Hepatocyte (in vitro differentiated cells): ENCODE data around the gene BCAN. TPM values are rescaled to one million over a fixed set of nuclear protein-coding genes. Genes with fewer than 3 reads are reported as not detected.

Experiments used
- DNase-seq: peaks from one replicate; pipeline ENCODE4 v3.0.0-alpha.2; 2016; ENCODE audit warnings: low spot score
- H2AFZ ChIP-seq: fragments of 200-600 bp; sonication (generic); 2 replicates; pipeline ENCODE4 v1.6.0; 2016; ENCODE audit warnings: antibody characterized with exemption, mild to moderate bottlenecking
- H3K27ac ChIP-seq: fragments of 200-600 bp; sonication (generic); 2 replicates; pipeline ENCODE4 v1.5.1; 2016; ENCODE audit warnings: mild to moderate bottlenecking
- H3K27me3 ChIP-seq: fragments of 200-600 bp; sonication (generic); 2 replicates; pipeline ENCODE4 v1.6.1; 2016
- H3K36me3 ChIP-seq: fragments of 200-600 bp; sonication (generic); replicated peaks from 2 replicates; pipeline ENCODE4 v1.5.1; 2016; ENCODE audit warnings: low read depth; ENCODE audit not compliant: insufficient read depth
- H3K4me1 ChIP-seq: fragments of 200-600 bp; sonication (generic); 2 replicates; pipeline ENCODE4 v1.5.1; 2016; ENCODE audit warnings: mild to moderate bottlenecking, moderate library complexity; ENCODE audit not compliant: insufficient read depth
- H3K4me2 ChIP-seq: fragments of 200-600 bp; sonication (generic); 2 replicates; pipeline ENCODE4 v1.6.0; 2016
- H3K4me3 ChIP-seq: fragments of 200-600 bp; sonication (generic); 2 replicates; pipeline ENCODE4 v1.5.1; 2016; ENCODE audit warnings: mild to moderate bottlenecking
- H3K79me2 ChIP-seq: fragments of 200-600 bp; sonication (generic); 2 replicates; pipeline ENCODE4 v1.6.0; 2017; ENCODE audit warnings: mild to moderate bottlenecking
- H3K9me2 ChIP-seq: fragments of 200-600 bp; sonication (generic); replicated peaks from 2 replicates; pipeline ENCODE4 v1.6.0; 2017; ENCODE audit warnings: mild to moderate bottlenecking; ENCODE audit not compliant: insufficient read depth
- H3K9me3 ChIP-seq: fragments of 200-600 bp; sonication (generic); 2 replicates; pipeline ENCODE4 v1.5.1; 2016; ENCODE audit warnings: low read depth, mild to moderate bottlenecking
- H4K20me1 ChIP-seq: fragments of 200-600 bp; sonication (generic); 2 replicates; pipeline ENCODE4 v1.6.0; 2016; ENCODE audit warnings: mild to moderate bottlenecking; ENCODE audit not compliant: insufficient read depth, poor library complexity, severe bottlenecking
- CTCF ChIP-seq: fragments of 200-600 bp; sonication (generic); IDR thresholded peaks from 2 replicates; pipeline ENCODE4 v1.5.1; 2016; ENCODE audit warnings: antibody characterized with exemption, mild to moderate bottlenecking; ENCODE audit not compliant: poor library complexity
- EZH2 ChIP-seq: fragments of 200-600 bp; sonication (generic); IDR thresholded peaks from 2 replicates; pipeline ENCODE4 v1.6.1; 2016; ENCODE audit warnings: antibody characterized with exemption, mild to moderate bottlenecking, borderline replicate concordance
- EZH2phosphoT487 ChIP-seq: fragments of 200-600 bp; sonication (generic); IDR thresholded peaks from one replicate; pipeline ENCODE4 v1.6.1; 2018; ENCODE audit warnings: antibody characterized with exemption, mild to moderate bottlenecking, low read depth, moderate library complexity; ENCODE audit not compliant: unreplicated experiment, severe bottlenecking
- WGBS: methylation state at CpG from one replicate; pipeline ENCODE4 v1.1.6; 2016; ENCODE audit warnings: low lambda C conversion rate; ENCODE audit errors: missing lambda C conversion rate; 5-methylcytosine and 5-hydroxymethylcytosine counted together
- polyA plus RNA-seq: library from polyadenylated mRNA; unstranded; fragments of >200 nt; fragmentation: Nextera tagmentation; extraction: Ambion mirVana; gene quantifications from 2 replicates; pipeline ENCODE4 v1.2.1, GENCODE V29; 2016
- total RNA-seq: library from RNA; depleted of rRNA; stranded (reverse); fragments of >200 nt; gene quantifications from 2 replicates; pipeline ENCODE4 v1.2.3, GENCODE V29; 2014

The BCAN gene
- total and polyA plus RNA-seq, 2 experiments from 2014 or later, result 0.03 TPM; not detected in 1

- DNase-seq, result no peak
- 24% methylated on average over 4 of the region's 4 CpGs for WGBS
- H2AFZ ChIP-seq, result no peak overlapping the region
- TF ChIP-seq EZH2phosphoT487 (no peak), EZH2 (no peak), CTCF (no peak)
- H3K4me2 ChIP-seq, result peak overlapping the region; percentile 92
- peaks cover 19% of the 10 kb centered on the region for H3K79me2 ChIP-seq
- no peaks in the 10 kb centered on the region for H3K27me3 ChIP-seq
- H3K36me3 ChIP-seq, result no peaks in the 10 kb centered on the region
- no peaks in the 10 kb centered on the region for H4K20me1 ChIP-seq
- H3K27ac ChIP-seq, result peak overlapping the region; percentile 97
- no peak overlapping the region for H3K4me3 ChIP-seq
- H3K9me3 ChIP-seq, result no peaks in the 10 kb centered on the region
- no peaks in the 10 kb centered on the region for H3K9me2 ChIP-seq
- H3K4me1 ChIP-seq, result peaks cover 92% of the 10 kb centered on the region
Measured at GRCh38 chr1:156708218-156708661, 66.3 kb downstream of the BCAN start.

GRCh38 chr1:156709031-156709430 is 67.1 kb downstream of the BCAN start:
- Histone ChIP-seq H3K79me2 (peaks cover 11% of the 10 kb centered on the region), H3K4me3 (no peak overlapping the region), H3K4me1 (peaks cover 85% of the 10 kb centered on the region), H2AFZ (no peak overlapping the region), H3K27me3 (no peaks in the 10 kb centered on the region), H3K9me3 (no peaks in the 10 kb centered on the region), H3K4me2 (peak overlapping the region; percentile 92), H3K27ac (peak overlapping the region; percentile 97), H4K20me1 (no peaks in the 10 kb centered on the region), H3K36me3 (no peaks in the 10 kb centered on the region), H3K9me2 (no peaks in the 10 kb centered on the region)
- TF ChIP-seq EZH2 (no peak), EZH2phosphoT487 (no peak), CTCF (no peak)
- WGBS, result 57% methylated on average over 4 of the region's 4 CpGs
- no peak for DNase-seq

Other genes with a start within 250 kb of the BCAN start
- gene MEF2D, start 141.3 kb upstream of the BCAN start, total RNA-seq, result 9.6 and 20.1 TPM in 2 replicates
- 25.1 and 30.8 TPM in 2 replicates for gene MEF2D, start 141.3 kb upstream of the BCAN start, polyA plus RNA-seq
- 4.2 and 5.2 TPM in 2 replicates for gene IQGAP3, start 69.6 kb upstream of the BCAN start, total RNA-seq
- gene IQGAP3, start 69.6 kb upstream of the BCAN start, polyA plus RNA-seq, result 3.1 and 5.7 TPM in 2 replicates
- gene TTC24, start 62.4 kb upstream of the BCAN start, total RNA-seq, result not detected in 2 replicates
- gene TTC24, start 62.4 kb upstream of the BCAN start, polyA plus RNA-seq, result not detected in 2 replicates
- 94.2 and 117 TPM in 2 replicates for gene NAXE, start 50.3 kb upstream of the BCAN start, total RNA-seq
- gene NAXE, start 50.3 kb upstream of the BCAN start, polyA plus RNA-seq, result 198 and 218 TPM in 2 replicates
- gene GPATCH4, start 40.6 kb upstream of the BCAN start, total RNA-seq, result 5.6 and 17.4 TPM in 2 replicates
- gene GPATCH4, start 40.6 kb upstream of the BCAN start, polyA plus RNA-seq, result 28.3 and 28.6 TPM in 2 replicates
- not detected in 2 replicates for gene HAPLN2, start 22.7 kb upstream of the BCAN start, total RNA-seq
- gene HAPLN2, start 22.7 kb upstream of the BCAN start, polyA plus RNA-seq, result not detected in 2 replicates
- 7.9 and 13.8 TPM in 2 replicates for gene NES, start 35.3 kb downstream of the BCAN start, total RNA-seq
- 3.6 and 4.8 TPM in 2 replicates for gene NES, start 35.3 kb downstream of the BCAN start, polyA plus RNA-seq
- 54.5 and 93.5 TPM in 2 replicates for gene CRABP2, start 63.5 kb downstream of the BCAN start, total RNA-seq
- gene CRABP2, start 63.5 kb downstream of the BCAN start, polyA plus RNA-seq, result 171 and 195 TPM in 2 replicates
- gene METTL25B, start 86.4 kb downstream of the BCAN start, total RNA-seq, result 20.6 and 21.8 TPM in 2 replicates
- gene METTL25B, start 86.4 kb downstream of the BCAN start, polyA plus RNA-seq, result 22.6 and 24.7 TPM in 2 replicates
- 22.4 and 27.5 TPM in 2 replicates for gene ISG20L2, start 86.6 kb downstream of the BCAN start, total RNA-seq
- 13.5 and 16.4 TPM in 2 replicates for gene ISG20L2, start 86.6 kb downstream of the BCAN start, polyA plus RNA-seq
- 40.4 and 44.9 TPM in 2 replicates for gene MRPL24, start 99.0 kb downstream of the BCAN start, total RNA-seq
- 61.9 and 64.1 TPM in 2 replicates for gene MRPL24, start 99.0 kb downstream of the BCAN start, polyA plus RNA-seq
- gene HDGF, start 109.6 kb downstream of the BCAN start, total RNA-seq, result 160 and 192 TPM in 2 replicates
- gene HDGF, start 109.6 kb downstream of the BCAN start, polyA plus RNA-seq, result 153 and 166 TPM in 2 replicates
- 35.9 and 45.0 TPM in 2 replicates for gene PRCC, start 125.4 kb downstream of the BCAN start, total RNA-seq
- 85.2 and 108 TPM in 2 replicates for gene PRCC, start 125.4 kb downstream of the BCAN start, polyA plus RNA-seq
- 0.60 and 2.6 TPM in 2 replicates for gene SH2D2A, start 174.7 kb downstream of the BCAN start, total RNA-seq
- 0.18 TPM in 1 of 2 replicates, not detected in the other for gene SH2D2A, start 174.7 kb downstream of the BCAN start, polyA plus RNA-seq
- not detected in 2 replicates for gene INSRR, start 217.0 kb downstream of the BCAN start, total RNA-seq
- not detected in 2 replicates for gene INSRR, start 217.0 kb downstream of the BCAN start, polyA plus RNA-seq
- gene NTRK1, start 218.7 kb downstream of the BCAN start, total RNA-seq, result 0.13 TPM in 1 of 2 replicates, not detected in the other
- gene NTRK1, start 218.7 kb downstream of the BCAN start, polyA plus RNA-seq, result not detected in 2 replicates